Middle frontal gyrus (tissue), 1 donor: ENCODE measurements around the gene JUN.

Source experiments
- DNase-seq: peaks from one replicate; pipeline ENCODE4 v3.0.0-alpha.2; 2015; ENCODE audit warnings: low spot score; ENCODE audit errors: extremely low spot score

Gene JUN

GRCh38 chr1:58784758-58785441, 1.1 kb upstream of the JUN start:
- peak; percentile 65 for DNase-seq

DNA sequence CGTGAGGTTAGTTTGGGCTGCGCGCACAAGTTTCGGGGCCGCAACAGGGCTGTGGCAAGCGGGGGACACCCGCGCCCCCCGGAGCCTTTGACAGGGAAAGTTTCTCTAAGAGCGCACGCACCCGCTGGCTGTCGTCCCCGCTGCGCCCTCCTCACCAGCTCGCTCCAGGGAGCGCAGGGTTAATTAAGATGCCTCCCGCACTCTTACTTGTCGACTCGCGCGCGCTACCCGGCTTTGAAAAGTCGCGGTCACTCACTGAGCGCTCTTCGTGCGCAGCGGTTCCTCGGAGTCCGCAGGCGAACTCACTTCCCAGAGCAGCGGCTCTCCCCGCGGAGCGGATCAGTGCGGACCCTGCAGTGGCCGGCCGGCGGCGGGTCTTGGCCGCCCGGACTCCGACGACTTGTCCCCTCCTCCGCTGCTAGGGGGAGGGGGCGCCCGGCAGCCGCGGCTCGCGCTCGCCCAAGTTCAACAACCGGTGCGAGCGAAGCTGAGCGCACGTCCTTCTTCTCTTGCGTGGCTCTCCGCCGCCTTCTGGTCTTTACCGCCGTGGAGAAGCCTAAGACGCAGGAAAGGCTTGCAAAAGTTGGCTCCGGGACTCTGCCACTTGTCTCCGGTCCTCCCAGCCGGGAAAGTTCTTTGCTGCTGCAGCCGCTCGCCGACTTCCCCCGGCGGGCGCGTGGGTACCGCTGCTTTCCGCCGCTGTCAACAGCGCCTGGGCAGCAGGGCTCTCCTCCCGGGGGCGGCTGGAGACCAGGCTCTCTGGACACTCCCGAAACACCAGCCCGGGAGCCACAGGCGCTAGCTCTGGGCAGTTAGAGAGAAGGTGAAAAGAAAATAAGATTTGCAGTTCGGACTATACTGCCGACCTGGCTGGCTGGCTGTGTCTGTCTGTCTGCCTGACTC, 506 bp downstream of the JUN start:
- DNase-seq: no peak

DNA sequence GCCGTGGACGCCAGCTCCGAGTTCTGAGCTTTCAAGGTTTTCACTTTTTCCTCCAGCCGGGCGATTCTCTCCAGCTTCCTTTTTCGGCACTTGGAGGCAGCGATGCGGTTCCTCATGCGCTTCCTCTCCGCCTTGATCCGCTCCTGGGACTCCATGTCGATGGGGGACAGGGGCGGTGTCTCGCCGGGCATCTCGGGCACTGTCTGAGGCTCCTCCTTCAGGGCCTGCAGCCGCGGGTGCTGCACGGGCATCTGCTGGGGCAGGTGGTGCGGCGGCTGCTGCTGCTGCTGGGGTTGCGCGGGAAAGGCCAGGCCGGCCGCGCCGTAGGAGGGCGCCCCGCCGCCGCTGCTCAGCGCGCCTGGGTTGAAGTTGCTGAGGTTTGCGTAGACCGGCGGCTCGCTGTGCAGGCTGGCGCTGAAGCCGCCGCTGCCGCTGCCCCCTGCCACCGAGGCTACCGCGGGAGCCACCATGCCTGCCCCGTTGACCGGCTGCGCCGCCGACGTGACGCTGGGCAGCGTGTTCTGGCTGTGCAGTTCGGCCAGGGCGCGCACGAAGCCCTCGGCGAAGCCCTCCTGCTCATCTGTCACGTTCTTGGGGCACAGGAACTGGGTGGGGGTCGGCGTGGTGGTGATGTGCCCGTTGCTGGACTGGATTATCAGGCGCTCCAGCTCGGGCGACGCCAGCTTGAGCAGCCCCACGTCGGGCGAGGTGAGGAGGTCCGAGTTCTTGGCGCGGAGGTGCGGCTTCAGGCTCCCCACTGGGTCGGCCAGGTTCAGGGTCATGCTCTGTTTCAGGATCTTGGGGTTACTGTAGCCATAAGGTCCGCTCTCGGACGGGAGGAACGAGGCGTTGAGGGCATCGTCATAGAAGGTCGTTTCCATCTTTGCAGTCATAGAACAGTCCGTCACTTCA, 1.4 kb downstream of the JUN start:
- peak; percentile 6 for DNase-seq

DNA sequence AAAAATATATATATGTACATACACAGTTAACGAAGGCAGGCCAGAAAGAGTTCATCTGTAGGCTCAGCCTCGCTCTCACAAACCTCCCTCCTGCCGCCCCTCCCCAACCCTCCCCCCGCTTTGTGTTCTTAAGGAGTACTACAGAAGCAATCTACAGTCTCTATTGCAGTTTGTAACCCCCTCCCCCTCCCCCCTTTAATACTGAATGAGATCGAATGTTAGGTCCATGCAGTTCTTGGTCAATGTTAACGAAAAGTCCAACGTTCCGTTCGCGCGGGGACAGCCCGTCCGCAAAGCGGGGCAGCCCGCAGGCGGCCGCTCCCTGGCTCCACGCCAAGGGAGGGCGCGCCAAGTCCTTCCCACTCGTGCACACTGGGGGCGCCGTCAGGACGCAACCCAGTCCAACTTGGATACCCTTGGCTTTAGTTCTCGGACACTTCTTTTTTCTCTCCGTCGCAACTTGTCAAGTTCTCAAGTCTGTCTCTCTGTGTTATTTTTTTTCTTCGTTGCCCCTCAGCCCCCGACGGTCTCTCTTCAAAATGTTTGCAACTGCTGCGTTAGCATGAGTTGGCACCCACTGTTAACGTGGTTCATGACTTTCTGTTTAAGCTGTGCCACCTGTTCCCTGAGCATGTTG, 2.2 kb downstream of the JUN start:
- peak; percentile 10 for DNase-seq

- DNase-seq: no peak
Observed at GRCh38 chr1:58780836-58781452, 2.9 kb downstream of the JUN start.

DNA sequence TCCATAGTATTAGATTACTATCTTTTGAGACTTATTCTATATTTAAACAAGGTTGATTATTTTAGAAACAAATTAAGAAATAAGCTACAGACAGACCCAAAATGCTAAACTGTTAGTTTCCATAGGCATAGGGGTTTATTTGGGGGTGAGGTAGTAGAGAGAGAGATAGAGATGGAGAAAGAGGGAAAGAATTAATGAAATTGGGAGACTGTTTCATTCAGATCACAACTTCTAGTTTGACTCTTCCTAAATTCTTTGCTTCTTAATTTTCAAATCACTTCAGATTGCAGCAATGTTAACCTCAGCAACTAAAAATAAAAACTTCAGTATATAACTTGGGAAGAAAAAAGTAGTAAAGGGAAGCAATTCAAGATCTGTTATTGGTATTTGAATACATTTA, 3.4 kb downstream of the JUN start:
- DNase-seq: no peak

DNA sequence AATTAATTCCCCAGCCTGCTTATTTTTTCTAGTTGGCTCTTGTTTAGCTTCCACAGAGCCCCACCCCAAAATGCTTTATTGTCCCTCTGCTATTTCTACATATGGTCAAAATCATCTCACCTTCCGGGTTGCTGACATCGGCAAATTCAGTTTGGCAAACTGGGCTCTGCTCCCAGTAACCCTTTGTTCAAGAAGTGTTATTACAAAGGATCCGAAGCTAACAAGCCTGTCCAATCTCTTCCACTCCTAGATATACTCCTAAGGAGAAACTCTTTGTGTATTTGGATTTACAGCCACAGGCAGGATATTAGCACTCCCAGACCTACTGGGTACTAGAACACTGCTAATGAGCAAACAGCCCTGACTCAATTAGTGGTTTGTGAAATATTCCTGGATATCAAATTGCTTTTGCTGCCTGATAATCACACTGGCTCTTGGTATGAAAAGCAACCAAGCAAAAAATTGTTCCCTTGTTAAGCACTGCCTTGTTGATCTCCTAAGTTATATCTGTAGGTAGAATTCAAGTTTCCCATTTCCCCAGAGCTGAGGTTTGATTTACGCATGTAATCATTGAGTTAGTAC, 4.0 kb downstream of the JUN start:
- DNase-seq: no peak

DNA sequence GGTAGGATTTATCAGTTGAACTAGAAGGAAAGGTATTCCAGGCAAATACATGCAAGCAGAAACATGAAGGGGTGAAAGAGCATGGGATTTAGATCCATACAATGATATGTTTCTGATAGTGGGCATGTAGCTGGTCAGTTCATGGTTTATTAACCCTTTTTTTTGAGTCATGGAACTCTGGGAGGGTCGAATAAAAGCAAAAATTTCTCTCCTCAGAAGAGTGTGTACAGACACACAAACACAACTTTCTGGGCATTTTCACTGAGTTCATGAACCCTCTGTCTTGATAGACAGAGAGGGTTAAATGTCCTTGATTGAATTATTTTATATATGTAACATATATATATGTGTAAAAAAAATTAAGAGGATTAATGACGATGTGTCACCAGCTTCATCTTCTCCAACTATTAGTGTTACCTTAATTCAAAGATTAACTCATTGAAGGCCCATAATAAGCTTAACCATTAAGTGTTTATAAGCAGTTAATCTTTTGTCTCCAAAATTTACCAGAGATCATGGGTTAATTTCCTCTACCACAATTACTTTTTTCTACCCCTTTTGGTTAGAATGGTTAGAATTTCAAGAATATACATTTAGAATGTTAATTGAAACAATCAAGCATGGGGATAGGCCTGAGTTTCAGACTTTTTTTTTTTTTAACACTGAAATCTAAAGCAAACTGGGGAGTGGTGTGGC, 4.6 kb downstream of the JUN start:
- DNase-seq: no peak

GRCh38 chr1:58778385-58779000, 5.4 kb downstream of the JUN start:
- DNase-seq: no peak

DNA sequence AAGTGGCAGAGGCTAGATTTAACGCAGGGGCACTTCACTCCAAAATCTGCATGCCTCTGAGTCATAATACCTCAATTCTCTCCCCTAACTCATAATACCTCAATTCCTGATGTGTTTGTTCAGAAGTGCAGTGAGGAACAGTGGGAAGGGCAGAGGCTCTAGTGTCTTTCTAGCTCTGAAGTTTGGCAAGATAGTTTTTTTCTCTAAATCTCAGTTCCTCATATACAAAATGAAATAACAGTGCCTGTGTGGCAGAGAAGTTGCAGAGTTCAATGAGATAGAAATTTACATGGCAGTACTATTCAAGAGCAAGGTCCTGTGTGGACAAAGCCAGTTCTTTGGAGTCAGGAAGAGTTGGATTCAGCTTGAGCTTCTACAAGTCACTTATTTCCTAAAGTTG, 9.8 kb downstream of the JUN start:
- no peak for DNase-seq

GRCh38 chr1:58773406-58773840, 10.4 kb downstream of the JUN start:
- no peak for DNase-seq

- no peak for DNase-seq
Observed at GRCh38 chr1:58769809-58770320, 14.0 kb downstream of the JUN start.

- peak; percentile 45 for DNase-seq
Observed at GRCh38 chr1:58768971-58769808, 14.7 kb downstream of the JUN start.

DNA sequence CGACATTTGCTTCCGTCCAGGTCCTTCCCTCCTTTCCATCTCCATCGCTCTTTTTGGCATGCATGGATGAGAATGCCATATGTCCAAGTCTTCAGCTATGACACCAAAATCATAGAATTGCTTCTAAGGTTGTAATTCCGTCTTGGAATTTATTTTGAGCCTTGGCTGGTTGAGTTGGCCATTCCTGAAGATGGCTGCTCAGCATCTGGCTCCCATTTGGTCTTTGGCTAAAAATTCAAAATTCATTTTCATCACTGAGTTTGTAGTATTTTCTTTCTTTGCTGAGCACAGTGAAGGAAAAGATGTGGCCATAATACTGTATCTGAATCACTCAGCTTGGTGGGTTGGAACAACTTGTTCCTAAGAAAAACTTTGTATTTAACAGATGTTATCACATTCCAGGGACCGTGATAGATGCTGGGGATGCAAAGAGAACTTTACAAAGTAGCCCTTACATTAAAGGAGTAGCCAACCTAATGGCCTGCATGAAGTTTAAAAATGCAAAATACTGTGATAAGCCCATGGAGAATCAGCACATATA, 15.6 kb downstream of the JUN start:
- DNase-seq: no peak

DNA sequence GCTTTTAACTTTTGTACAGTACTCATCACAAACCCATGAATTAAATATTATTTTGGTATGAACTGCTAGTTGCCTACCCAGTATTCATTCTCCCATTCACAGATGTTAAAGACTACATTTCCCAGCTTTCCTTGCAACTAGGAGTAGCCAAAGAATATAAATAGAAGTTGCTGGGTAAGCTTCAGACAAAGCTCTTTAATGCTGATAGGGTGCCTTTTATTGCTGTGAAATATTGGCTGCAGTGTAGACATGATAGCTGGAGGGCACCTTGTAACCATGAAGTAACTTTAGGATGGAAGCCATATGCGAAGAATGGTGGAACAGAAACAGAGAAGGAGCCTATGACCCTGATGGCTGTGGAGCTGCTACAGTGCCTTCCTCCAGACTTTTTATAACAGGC, 16.7 kb downstream of the JUN start:
- DNase-seq: no peak

- DNase-seq: no peak
Observed at GRCh38 chr1:58765441-58765840, 18.4 kb downstream of the JUN start.

- DNase-seq: no peak
Observed at GRCh38 chr1:58765006-58765405, 18.8 kb downstream of the JUN start.
